ENCODE measurements around the gene NR1I3. TPM values are rescaled to one million over a fixed set of nuclear protein-coding genes. Genes with fewer than 3 reads are reported as not detected.

Gene NR1I3
- polyA plus RNA-seq, 1 experiment, result not detected

- DNase-seq (ENCODE audit: low read depth), result no peak
- no peaks in the 10 kb centered on the region for H3K27me3 ChIP-seq (ENCODE audit: control insufficient read depth, insufficient read depth, low read length)
- peak within 1 kb of the TSS; percentile 40 for H3K4me3 ChIP-seq (ENCODE audit: low read depth, low read length)
- TF ChIP-seq CTCF (IDR thresholded peaks at IDR 0.05; ENCODE audit: insufficient read depth, low read depth, low read length), result no peak
- CTCF ChIA-PET, result interaction anchor here (1.3 to 2.9 kb wide), 3 partner anchors 12 to 183 kb away, joined by 6 to 18 read pairs (median 10); partner anchors contain the start of gene TOMM40L
- H3K36me3 ChIP-seq (ENCODE audit: control insufficient read depth, insufficient read depth, low read length), result peaks cover 6% of the 10 kb centered on the region
- POLR2A ChIA-PET, result no interaction called here
Observed at GRCh38 chr1:161198897-161199431, 39.0 kb downstream of the NR1I3 start, which contains the start of gene ADAMTS4. TSS of gene ADAMTS4 (minus strand) at chr1:161199054. CDS start at chr1:161198627, 427 bp downstream.

GRCh38 chr1:161198194-161198896 is 39.7 kb downstream of the NR1I3 start:
- ChIA-PET CTCF (interaction anchor here (0.6 to 2.9 kb wide), 5 partner anchors 12 to 184 kb away, joined by 3 to 18 read pairs (median 6); partner anchors contain the start of genes PPOX and TOMM40L), POLR2A (no interaction called here)
- Histone ChIP-seq H3K27me3 (ENCODE audit: control insufficient read depth, insufficient read depth, low read length) (no peaks in the 10 kb centered on the region), H3K4me3 (ENCODE audit: low read depth, low read length) (peak overlapping the region; percentile 40), H3K36me3 (ENCODE audit: control insufficient read depth, insufficient read depth, low read length) (peaks cover 4% of the 10 kb centered on the region)
- no peak for DNase-seq (ENCODE audit: low read depth)
- TF ChIP-seq CTCF (IDR thresholded peaks at IDR 0.05; ENCODE audit: insufficient read depth, low read depth, low read length), result peak; percentile 26; the same call in 1 of the 2 replicates

- H3K27me3 ChIP-seq (ENCODE audit: control insufficient read depth, insufficient read depth, low read length), result no peaks in the 10 kb centered on the region
- no peak for TF ChIP-seq CTCF (IDR thresholded peaks at IDR 0.05; ENCODE audit: insufficient read depth, low read depth, low read length)
- CTCF ChIA-PET, result interaction anchor here (0.6 to 2.9 kb wide), 10 partner anchors 9 to 32 kb away, joined by 3 to 18 read pairs (median 3); partner anchors contain the start of genes B4GALT3, PPOX and TOMM40L
- POLR2A ChIA-PET, result no interaction called here
- peaks cover 5% of the 10 kb centered on the region for H3K36me3 ChIP-seq (ENCODE audit: control insufficient read depth, insufficient read depth, low read length)
- peak overlapping the region; percentile 40 for H3K4me3 ChIP-seq (ENCODE audit: low read depth, low read length)
- DNase-seq (ENCODE audit: low read depth), result no peak
Observed at GRCh38 chr1:161197560-161198193, 40.3 kb downstream of the NR1I3 start.

- ChIA-PET CTCF (interaction anchor here (0.5 to 2.9 kb wide), 10 partner anchors 10 to 40 kb away, joined by 3 to 18 read pairs (median 4); partner anchors contain the start of genes B4GALT3 and TOMM40L), POLR2A (interaction anchor here (0.6 kb wide), 2 partner anchors 79 to 142 kb away, joined by 3 to 6 read pairs; partner anchors contain the start of genes NIT1 and PFDN2)
- no peak for TF ChIP-seq CTCF (IDR thresholded peaks at IDR 0.05; ENCODE audit: insufficient read depth, low read depth, low read length)
- peaks cover 8% of the 10 kb centered on the region for H3K36me3 ChIP-seq (ENCODE audit: control insufficient read depth, insufficient read depth, low read length)
- peak overlapping the region; percentile 40 for H3K4me3 ChIP-seq (ENCODE audit: low read depth, low read length)
- H3K27me3 ChIP-seq (ENCODE audit: control insufficient read depth, insufficient read depth, low read length), result no peaks in the 10 kb centered on the region
- DNase-seq (ENCODE audit: low read depth), result peak; percentile 71
Observed at GRCh38 chr1:161196521-161197451, 41.2 kb downstream of the NR1I3 start.

All from BJ (cell line).